GM12874 (cell line): ENCODE data around the gene FOXL2NB.

Source experiments
- CTCF ChIP-seq: IDR thresholded peaks from 2 replicates; pipeline ENCODE4 v1.5.1; 2011; ENCODE audit warnings: low read depth, mild to moderate bottlenecking, control low read depth, low read length, moderate library complexity; ENCODE audit not compliant: insufficient read depth

Gene FOXL2NB

DNA sequence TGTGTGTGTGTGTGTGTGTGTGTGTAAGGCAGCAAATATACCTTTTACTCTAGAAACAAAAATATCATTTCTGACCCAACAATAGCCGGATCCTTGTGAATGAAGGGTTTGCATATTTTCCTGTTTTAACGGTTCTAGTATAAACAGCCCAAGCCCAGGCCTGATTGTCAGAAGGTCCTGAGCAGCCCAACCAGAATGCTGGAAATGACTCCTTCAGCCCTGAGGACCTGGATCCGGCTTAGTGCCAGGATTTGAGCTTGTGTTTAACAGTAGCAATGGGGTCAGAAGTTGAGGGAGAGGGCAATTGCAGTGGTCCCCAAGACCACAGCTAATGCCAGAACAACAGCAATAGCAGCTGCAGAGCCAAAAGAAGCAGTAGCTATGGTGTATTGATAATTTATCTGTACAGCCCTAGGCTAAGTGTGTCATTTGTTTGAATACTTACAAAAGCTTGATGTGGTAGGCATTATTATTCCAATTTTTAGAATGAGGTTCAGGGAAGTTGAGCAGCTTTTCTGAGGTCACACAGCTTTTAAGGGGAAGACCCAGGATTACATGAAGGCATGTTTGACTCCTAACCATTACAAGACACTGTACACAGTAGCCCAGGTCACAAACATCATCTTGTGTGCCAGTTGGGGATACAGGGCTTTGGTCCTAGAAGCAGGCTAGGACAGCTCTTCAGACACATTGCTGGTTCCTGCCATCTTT lies 12.9 kb upstream of the FOXL2NB start:
- TF ChIP-seq CTCF = no peak

- no peak for TF ChIP-seq CTCF
Measured at GRCh38 chr3:138935505-138935862, 11.5 kb upstream of the FOXL2NB start.

GRCh38 chr3:138935863-138936740 lies 10.9 kb upstream of the FOXL2NB start:
- TF ChIP-seq CTCF = peak; percentile 97

- no peak for TF ChIP-seq CTCF
Measured at GRCh38 chr3:138936741-138937689, 10.0 kb upstream of the FOXL2NB start.

GRCh38 chr3:138937690-138938055 lies 9.3 kb upstream of the FOXL2NB start:
- no peak for TF ChIP-seq CTCF

DNA sequence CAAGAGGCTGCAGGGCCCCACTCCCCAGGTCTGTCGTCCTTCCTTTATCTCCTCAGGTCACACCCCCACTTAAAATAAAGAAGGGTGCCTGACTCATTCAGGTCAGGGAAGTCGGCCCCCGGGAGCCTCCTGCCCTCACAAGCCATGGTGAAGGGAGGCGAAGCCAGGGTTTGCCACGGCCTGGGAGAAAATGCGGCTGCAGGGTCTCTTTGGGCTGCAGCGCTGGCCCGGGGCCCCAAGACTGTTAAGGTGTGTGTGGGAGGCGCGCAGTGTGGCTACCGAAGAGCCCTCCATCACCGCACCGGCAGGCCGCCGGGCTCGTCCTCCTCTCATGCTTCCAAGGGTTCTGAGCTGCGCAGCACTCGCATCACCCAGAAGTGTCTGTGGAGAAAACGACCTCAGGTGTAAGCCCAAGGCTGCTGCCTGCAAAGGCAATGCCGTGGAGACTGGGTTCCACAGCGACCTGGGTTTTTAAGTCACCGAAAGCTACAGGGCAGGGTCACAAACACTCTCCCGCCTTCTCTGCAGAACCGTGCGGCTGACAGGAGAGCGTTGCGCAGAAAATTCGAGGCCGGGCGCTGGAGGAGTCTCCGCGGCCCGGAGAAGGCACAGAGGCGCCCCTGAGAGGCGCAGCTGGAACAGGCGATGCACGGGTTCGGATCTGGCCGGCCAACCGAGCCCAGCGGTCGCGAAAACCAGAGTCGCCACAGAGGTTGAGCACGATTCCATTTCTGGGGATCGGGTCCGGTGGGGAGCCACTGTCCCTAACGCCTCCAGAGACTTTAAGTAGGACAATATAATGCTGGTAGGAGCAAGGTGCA lies 8.8 kb upstream of the FOXL2NB start:
- TF ChIP-seq CTCF = no peak
